SU-DHL-6 (cell line): ENCODE measurements around the gene KLHL18.

Source experiments
- EZH2phosphoT487 ChIP-seq: fragments of 200-600 bp; sonication (generic), shearing (Covaris generic); conservative IDR thresholded peaks from 2 replicates; pipeline ENCODE4 v1.6.1; 2018; ENCODE audit warnings: mild to moderate bottlenecking, antibody characterized with exemption, low read length, moderate library complexity, mixed read lengths
- TF ChIP-seq, protein P1 (sequence below): fragments of 200-600 bp; sonication (generic); IDR thresholded peaks from one replicate; pipeline ENCODE4 v1.5.1; 2017; ENCODE audit warnings: antibody characterized with exemption, mild to moderate bottlenecking, low read length, moderate library complexity; ENCODE audit not compliant: insufficient read depth, poor library complexity, severe bottlenecking

DNA sequence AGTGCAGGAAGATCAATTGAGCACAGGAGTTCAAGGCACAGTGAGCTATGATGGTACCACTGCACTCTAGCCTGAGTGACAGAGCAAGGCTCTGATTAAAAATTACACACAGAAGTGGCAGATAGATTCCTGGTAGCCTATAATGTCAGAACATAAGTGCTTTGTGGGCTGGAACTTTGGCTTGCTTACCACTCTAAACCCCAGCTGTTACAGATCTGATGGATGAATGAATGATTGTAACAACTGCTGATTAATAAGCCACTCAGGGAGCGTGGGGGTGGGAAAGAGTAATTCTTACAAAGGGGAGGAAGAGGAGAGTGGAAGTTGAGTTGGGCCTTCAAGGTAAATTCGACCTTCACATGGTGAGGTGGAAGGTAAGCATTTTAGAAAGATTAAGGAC is 57.2 kb downstream of the KLHL18 start:
- TF ChIP-seq, protein P1, sequence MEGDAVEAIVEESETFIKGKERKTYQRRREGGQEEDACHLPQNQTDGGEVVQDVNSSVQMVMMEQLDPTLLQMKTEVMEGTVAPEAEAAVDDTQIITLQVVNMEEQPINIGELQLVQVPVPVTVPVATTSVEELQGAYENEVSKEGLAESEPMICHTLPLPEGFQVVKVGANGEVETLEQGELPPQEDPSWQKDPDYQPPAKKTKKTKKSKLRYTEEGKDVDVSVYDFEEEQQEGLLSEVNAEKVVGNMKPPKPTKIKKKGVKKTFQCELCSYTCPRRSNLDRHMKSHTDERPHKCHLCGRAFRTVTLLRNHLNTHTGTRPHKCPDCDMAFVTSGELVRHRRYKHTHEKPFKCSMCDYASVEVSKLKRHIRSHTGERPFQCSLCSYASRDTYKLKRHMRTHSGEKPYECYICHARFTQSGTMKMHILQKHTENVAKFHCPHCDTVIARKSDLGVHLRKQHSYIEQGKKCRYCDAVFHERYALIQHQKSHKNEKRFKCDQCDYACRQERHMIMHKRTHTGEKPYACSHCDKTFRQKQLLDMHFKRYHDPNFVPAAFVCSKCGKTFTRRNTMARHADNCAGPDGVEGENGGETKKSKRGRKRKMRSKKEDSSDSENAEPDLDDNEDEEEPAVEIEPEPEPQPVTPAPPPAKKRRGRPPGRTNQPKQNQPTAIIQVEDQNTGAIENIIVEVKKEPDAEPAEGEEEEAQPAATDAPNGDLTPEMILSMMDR = no peak
- no peak for TF ChIP-seq EZH2phosphoT487
